H1 (cell line): ENCODE measurements around the gene ARL5C. TPM values are rescaled to one million over a fixed set of nuclear protein-coding genes. Genes with fewer than 3 reads are reported as not detected.

Experiments used
- KDM5A ChIP-seq: fragments of 200-600 bp; IDR thresholded peaks from 2 replicates; pipeline ENCODE4 v1.7.1; 2012; ENCODE audit warnings: mild to moderate bottlenecking, low read length, inconsistent platforms, mixed read lengths
- RFX5 ChIP-seq: IDR thresholded peaks from 2 replicates; pipeline ENCODE4 v1.6.1; 2011; ENCODE audit warnings: low read depth, low read length, improper control_type of control experiment, borderline replicate concordance
- polyA plus RNA-seq, 7 experiments: library from polyadenylated mRNA; depleted of rRNA in 3 of 7; stranded (reverse) in 5 of 7; unstranded in 2 of 7; fragments of >200 nt in 5 of 7; fragments of 200-250 nt in 2 of 7; gene quantifications; 1 replicate in 5 of 7; 2 replicates in 1 of 7; 4 replicates in 1 of 7; pipeline versions ENCODE4 v1.2.1 to v1.2.3, GENCODE V29; 2011 to 2013; ENCODE audit warnings: missing spikeins in 2 of 7, mixed read lengths in 2 of 7
- total RNA-seq: library from RNA; stranded (reverse); fragmentation: NEBNext Ultra II Directional; extraction: Animal tissue kit (Norgen Biotek cat#: 25700); gene quantifications from 2 replicates; pipeline ENCODE4 v1.2.1, GENCODE V29; 2021

ARL5C gene
- total and polyA plus RNA-seq, 2 of the 8 experiments (the other 6 are each of a cell fraction or from before 2014, with no cell fraction given): not detected

DNA sequence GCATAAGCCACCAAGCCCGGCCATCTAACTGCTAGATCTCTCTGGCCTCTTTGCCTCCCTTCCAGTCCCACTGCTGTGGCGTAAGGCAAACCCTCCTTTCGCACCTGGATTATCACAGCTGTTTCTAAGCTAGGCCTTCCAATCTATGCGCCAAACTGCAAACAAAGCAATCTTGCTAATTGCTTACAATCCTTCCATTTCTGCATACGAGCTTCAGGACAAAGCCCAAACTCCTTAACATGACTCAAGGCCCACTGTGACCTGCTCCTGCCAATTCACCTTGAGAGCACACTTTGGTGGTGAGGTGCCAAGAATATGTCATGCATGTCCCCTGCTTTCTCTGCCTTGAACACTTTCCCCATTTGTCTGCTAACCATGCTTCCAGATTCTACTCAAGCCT, 6.0 kb upstream of the ARL5C start (continued):
- no peak for TF ChIP-seq RFX5
- TF ChIP-seq KDM5A: no peak
